GM18909 (cell line): ENCODE results near the gene SLC44A1.

Experiments
- ATAC-seq: cut with Tn5 transposase; IDR thresholded peaks from one replicate; pipeline ENCODE4 v1.9.1; 2021; ENCODE audit warnings: mild to moderate bottlenecking; ENCODE audit not compliant: unreplicated experiment, poor library complexity

The SLC44A1 gene

DNA sequence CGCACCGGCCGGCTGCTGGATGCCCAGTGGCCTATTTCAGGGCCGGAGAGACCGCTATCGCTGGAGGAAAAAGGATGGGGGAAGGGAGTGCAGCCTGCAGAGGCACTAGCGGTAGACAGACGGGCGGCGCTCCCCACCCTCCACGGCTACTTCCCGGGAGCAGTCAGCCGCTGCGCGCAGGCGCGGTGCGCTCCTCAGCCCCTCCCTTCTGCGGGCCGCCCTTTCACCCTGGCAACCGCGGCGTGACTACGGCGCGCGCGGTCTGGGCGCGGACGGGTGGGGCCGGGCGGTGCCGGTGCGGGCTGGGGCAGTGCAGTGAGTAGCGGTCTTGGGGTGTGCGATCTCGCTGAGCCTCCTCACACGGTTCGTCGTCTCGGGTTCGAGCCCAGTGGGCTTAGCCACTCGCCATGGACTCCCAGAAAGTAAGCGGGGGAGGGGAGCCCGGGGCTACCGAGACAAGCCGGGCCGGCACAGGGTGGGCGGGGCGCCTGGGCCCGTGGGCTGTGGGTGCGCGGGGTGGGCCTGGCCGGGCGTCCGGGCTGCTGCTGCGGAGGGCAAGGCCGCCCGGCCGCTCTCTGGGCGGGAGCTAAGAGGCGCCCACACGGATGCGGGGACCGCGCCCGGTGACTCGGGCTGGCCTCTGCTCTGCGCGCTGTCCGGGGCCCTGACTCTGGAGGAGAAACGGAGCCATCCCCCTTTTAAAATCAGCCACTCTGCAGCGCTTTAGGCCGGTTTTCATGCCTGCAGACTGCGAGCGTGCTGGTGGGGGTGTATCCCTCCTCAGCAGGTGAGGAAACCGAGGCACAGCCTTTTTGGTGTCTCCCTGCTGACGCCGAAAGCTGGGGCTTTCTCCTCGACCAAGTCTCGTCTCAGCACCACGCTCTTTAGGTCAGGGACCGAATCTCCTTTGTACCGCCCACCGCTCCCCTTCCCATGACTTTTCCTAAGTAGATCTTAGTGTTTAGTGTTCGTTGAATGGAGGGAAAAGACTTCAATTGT, 203.7 kb downstream of the SLC44A1 start, which contains the start of gene FSD1L:
FSD1L (plus strand) TSS at position 221 of the 999 bp plus-strand sequence; CDS start at position 408, 187 bp downstream.
- ATAC-seq = peak; percentile 96

DNA sequence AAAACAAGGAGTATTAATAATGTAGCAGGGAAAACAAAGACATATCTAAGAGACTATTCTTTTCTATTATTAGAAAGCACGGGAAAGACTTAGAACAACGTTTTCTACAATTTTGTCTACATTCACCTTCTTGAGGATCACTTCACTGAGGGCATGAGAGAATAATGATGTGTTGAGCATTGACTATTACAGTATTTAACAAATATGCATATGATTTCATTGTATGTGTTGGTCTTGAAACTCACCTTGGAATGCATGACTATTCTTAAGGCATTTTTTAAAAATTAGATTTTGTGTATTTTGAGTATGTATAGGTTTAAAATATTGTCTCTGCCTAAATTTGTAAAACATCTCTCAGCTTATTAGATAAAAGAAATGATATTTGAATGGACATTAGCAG, 204.6 kb downstream of the SLC44A1 start:
- ATAC-seq = no peak

DNA sequence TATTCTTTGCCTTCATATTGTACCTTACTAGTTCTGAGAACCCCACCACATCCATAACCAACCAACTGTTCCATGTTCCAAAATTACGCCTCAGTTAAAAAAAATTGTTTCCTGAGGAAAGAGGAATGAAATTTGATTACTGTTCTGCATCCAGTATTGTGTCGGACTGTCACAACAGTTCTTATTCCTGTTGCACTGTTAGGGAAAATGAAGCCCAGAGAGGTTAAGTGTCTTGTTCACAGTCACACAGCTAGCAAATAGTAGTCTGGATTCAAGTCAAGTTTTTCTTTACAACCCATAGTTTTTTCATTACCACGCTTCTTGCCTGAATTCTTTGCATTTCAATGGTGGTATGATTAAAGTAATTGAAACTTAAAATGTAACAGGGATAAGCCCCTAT, 207.7 kb downstream of the SLC44A1 start:
- ATAC-seq = no peak

DNA sequence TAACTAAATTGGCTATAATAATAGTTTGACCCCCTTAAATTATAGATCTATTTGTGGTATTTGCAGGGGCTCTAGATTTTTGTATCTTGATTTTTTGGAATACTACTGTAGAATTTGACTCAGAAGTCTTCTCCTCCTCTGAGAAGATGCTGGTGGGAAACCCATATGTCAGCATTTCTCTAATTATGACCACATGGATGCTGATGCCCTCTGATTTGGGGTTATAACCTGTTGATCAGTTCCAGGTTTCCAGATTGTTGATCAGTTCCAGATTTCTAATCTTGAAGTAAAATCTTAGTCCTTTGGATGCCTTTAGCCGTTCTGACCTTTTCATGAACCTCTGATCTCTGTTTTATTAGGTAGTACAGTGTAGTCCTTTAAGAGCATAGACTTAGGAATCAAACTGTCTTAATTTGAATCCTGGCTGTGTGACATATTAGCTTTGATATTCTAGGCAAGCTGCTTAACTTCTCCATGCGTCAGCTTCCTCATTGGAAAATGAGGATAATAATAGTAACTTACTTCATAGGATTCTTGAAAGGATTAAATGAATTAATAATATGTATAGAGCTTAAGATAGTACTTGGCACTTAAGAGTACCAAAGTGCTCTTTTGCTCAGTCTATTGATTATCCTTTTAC, 211.5 kb downstream of the SLC44A1 start:
- ATAC-seq = no peak

DNA sequence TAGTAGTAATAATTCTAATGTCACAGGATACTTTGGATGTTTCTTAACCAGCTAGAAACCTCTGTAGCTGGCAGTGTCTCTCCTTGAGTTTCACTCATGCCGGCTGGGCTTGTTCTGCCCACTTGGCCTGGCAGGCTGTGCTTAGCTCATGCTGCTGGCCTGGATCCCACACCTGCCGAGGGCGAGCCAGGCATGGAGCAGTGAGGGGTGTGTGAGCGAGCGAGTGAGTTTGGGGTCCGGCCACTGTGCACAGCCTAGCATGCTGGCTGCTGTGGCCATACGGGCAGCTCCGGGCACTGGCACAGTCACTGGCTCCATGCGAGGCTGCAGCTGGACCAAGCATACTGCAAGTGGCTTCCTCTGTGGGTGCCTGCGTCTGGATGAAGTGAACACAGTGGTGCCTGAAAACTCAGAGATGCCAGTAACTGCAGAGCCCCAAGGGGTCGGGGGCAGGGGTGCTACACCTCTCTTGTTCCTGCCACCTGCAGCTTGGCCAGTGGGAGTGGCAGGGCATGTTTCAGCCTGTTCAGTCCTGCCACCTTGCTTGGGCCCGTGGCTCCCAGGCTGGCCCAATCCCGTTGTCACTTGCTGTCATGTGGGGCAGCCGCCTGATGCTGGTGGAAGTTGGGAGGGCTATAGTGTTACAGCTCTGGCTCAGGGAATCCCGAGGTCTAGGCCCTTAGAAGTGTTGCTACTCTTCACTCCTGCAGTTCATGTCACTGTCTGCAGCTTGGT, 213.3 kb downstream of the SLC44A1 start:
- ATAC-seq = no peak

DNA sequence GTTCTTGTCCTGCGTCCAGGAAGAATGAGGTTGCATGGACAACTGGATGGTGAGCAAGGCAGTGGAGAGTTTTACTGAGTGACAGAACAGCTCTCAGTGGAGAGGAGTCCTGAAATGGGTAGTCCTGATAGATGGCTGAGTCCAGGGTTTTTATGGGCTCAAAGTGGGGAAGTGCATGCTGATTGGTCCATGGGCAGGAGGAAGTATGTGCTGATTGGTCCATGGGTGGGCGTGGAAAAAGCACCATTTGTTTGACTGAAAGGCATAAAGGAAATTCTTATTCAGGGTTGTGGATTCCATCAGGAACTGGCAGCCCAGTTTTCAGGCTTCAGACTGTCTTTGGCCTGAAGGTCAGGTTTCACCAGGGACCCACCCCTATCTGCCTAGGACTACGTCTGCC, 214.0 kb downstream of the SLC44A1 start:
- no peak for ATAC-seq

DNA sequence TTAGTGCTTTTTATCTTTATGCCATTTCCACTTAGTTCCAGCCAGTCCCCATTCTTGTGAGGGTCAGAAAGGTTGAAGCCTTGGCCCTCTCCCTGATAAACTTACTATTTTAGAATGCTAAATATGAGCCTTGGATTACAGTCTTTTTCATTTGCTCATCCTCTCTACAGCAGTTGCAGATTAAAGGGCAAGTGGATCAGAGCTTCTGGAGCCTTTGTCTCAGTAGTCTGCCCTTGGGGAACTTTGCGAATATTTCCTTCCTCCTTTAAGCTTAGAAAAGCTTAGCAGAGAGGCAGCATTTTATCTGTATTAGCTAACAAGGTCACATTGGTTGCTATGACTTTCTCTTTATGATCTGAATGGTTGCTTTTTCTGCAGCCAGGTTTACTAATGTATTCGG, 214.9 kb downstream of the SLC44A1 start:
- ATAC-seq = no peak

DNA sequence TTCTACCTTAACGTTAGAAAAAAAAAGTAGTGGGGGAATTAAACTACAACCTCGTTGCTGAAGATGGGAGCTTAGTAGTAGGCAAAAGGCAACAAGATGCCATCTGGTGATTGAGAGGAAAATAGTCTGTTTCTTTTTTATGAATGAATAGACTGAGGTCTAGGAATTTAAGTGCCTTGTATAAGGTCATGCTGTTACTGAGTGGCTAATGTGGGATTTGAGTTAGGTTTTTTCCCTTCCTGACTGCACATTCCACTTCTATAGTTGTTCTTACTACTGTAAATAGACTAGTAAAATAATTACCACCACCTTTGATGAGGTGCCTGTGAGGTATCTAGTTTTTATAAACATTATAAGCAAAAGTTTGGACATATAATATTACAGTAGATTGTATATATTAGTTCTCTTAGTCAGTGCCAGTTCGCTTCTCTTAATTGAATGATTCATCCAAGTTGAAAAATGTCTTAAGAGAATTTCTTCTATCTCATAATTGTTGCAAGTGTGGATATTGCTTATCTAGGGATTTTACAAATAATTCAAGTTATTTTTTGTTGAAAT, 222.5 kb downstream of the SLC44A1 start:
- ATAC-seq = no peak

DNA sequence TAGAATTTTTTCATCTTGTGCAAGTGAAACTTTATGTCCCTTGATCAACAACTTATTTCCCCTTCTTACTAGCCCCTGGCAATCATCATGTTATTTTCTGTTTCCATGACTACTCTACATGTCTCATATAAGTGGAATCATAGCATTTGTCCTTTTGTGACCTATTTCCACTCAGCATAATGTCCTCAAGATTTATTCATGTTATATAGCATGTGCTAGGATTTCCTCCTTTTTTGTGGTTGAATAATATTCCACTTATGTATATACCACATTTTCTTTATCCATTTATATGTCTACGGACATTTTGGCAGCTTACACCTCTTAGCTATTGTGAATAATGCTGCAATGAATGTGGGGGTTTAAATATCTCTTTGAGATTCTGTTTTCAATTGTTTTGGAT, 224.4 kb downstream of the SLC44A1 start:
- ATAC-seq = no peak

DNA sequence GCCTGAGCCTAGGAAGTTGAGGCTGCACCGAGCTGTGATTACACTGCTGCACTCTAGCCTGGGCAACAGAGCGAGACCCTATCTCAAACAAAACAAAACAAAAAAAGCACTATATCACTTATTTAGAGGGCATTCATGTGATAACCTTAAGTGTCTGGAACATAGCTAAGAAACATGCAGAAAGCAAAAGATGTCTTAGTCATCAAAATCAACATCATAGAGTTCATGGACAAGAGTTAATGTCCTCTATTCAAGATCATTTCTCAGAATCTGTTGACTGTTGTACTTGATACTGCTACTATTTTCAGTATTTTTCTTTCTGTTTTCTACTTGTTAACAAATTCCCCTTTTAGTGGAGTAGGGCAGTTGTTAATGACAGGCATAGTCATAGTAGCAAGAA, 228.8 kb downstream of the SLC44A1 start:
- ATAC-seq = no peak

DNA sequence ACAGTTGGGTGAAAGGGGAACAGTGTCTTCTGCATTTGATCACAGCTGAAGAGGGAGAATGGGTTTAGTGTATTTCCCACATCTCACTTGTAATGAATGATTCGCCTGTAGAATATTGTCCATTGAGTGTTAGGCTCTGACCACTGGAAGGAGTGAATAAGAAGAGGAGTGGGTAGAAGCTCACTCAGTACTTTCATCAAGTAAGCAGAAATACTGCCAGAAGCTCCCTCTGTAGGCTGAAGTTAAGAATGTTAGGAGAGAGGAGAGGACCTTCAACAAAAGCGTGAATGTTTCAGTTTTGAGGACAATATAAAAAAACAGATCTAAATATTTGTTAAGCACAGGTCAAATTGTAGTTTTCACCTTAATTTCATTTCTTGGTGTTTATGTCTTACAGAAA, 230.9 kb downstream of the SLC44A1 start:
- ATAC-seq = no peak

DNA sequence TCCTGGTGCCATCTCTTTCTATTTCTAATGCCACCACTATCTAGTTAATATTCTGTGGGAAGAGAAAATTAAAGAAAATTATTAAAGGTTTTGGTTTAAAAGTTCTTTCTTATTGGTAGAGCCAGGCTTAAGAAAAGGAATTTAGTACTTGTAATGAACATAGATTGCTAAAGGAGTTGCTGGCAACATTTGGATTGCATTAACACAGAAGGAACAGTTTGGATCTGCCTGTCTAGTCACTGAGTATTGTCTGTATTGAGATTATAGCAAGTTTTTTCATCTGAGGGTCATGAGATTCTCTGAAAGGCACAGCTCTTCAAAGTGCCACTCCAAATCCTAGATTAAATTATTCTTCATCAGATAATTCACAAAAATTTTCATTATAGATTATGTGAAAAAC, 235.4 kb downstream of the SLC44A1 start:
- no peak for ATAC-seq

DNA sequence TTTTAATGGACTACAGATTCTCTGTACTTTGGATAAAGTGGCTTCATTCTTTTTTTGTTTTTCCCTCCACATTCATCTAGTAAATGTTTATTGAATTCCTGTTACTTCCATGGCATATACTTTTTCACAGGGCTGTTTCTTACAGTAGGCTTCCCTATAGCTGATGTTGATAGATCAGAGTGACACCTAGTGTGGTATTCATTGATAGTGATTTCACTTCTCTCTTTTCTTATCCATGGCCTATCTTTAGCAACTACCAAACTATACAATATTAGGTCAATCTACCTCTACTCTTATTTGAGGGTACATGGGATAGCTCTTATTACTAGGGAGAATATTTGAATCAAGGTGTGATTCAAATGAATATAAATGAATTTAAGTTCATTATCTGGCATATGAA, 239.2 kb downstream of the SLC44A1 start:
- peak; percentile 73 for ATAC-seq

DNA sequence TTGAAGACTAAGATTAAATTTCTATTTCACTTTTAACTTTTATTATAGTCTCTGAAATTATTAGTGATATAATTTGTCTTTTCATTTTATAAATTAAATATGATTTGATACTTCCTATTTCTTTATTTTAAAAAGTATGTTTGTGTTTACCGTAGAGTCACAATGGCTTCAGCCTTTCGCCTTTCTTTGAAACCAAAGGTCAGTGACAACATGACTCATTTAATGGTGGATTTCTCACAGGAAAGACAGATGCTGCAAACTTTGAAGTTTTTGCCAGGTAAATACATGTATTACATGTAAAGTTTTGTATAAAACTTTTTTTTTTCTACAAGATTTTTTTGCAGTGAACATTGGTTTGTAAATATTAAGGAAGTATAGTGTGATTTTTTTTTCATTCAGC, 239.8 kb downstream of the SLC44A1 start:
- no peak for ATAC-seq

DNA sequence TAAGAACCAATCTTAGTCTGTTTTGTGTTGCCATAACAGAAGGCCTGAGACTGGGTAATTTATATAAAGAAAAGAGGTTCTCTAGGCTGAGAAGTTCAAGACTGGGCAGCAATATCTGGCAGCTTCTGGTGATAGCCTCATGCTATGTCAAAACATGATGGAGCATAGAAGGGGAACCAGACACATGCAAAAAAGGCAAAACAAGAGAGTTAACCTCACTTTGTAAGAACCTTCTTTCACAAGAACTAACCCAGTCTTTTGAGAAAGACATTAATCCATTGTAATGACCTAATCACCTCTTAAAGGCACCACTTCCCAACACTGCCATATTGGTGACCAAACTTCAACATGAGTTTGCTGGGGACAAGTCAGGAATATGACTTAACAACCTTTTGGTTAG, 240.7 kb downstream of the SLC44A1 start:
- no peak for ATAC-seq
